GM23338 (cell line): ENCODE data around the gene FUT8. TPM values are rescaled to one million over a fixed set of nuclear protein-coding genes. Genes with fewer than 3 reads are reported as not detected.

ENCODE experiments used
- ATAC-seq: fragments of 200-7000 bp; cut with Tn5 transposase; 3 replicates; pipeline ENCODE4 v1.9.1; 2020
- DNase-seq: peaks from one replicate; pipeline ENCODE4 v3.0.0-alpha.2; 2015; ENCODE audit warnings: low spot score
- H2AFZ ChIP-seq: fragments of 200-600 bp; sonication (generic); 2 replicates; pipeline ENCODE4 v1.8.0; 2016; ENCODE audit warnings: antibody characterized with exemption, mild to moderate bottlenecking, moderate library complexity
- H3F3A ChIP-seq: fragments of 200-600 bp; sonication (generic); replicated peaks from 2 replicates; pipeline ENCODE4 v1.8.0; 2017; ENCODE audit warnings: antibody characterized with exemption, mixed run types, low read depth
- H3K27ac ChIP-seq: fragments of 200-600 bp; sonication (generic); 2 replicates; pipeline ENCODE4 v1.6.1; 2016; ENCODE audit warnings: low read depth
- H3K27me3 ChIP-seq: fragments of 200-600 bp; sonication (generic); 2 replicates; pipeline ENCODE4 v1.8.0; 2016; ENCODE audit warnings: mild to moderate bottlenecking, mixed run types, moderate library complexity; ENCODE audit not compliant: insufficient read depth
- H3K36me3 ChIP-seq: fragments of 200-600 bp; sonication (generic); 2 replicates; pipeline ENCODE4 v1.8.0; 2016; ENCODE audit warnings: mild to moderate bottlenecking; ENCODE audit not compliant: insufficient read depth
- H3K4me1 ChIP-seq: fragments of 200-600 bp; sonication (generic); 2 replicates; pipeline ENCODE4 v1.8.0; 2016; ENCODE audit warnings: mild to moderate bottlenecking, moderate library complexity; ENCODE audit not compliant: insufficient read depth
- H3K4me2 ChIP-seq: fragments of 200-600 bp; sonication (generic); 2 replicates; pipeline ENCODE4 v1.7.1; 2017; ENCODE audit warnings: mixed run types
- H3K4me3 ChIP-seq: fragments of 200-600 bp; sonication (generic); 2 replicates; pipeline ENCODE4 v1.6.1; 2016; ENCODE audit warnings: mixed run types
- H3K79me2 ChIP-seq: fragments of 200-600 bp; sonication (generic); replicated peaks from 2 replicates; pipeline ENCODE4 v1.8.0; 2017; ENCODE audit warnings: mild to moderate bottlenecking; ENCODE audit not compliant: insufficient read depth
- H3K9me2 ChIP-seq: fragments of 200-600 bp; sonication (generic); 2 replicates; pipeline ENCODE4 v1.8.0; 2017; ENCODE audit not compliant: insufficient read depth
- H4K20me1 ChIP-seq: fragments of 200-600 bp; sonication (generic); replicated peaks from 2 replicates; pipeline ENCODE4 v1.8.0; 2017; ENCODE audit warnings: mild to moderate bottlenecking; ENCODE audit not compliant: insufficient read depth
- H3K27ac Mint-ChIP-seq: 2 replicates; pipeline ENCODE4 v1.8.0; 2020; ENCODE audit warnings: inconsistent platforms, mild to moderate bottlenecking, moderate library complexity, mixed read lengths
- H3K27me3 Mint-ChIP-seq: 3 replicates; pipeline ENCODE4 v1.8.0; 2022; ENCODE audit warnings: low read depth, mild to moderate bottlenecking, moderate library complexity, mixed read lengths, inconsistent platforms; ENCODE audit not compliant: insufficient read depth, poor library complexity
- H3K36me3 Mint-ChIP-seq: 3 replicates; pipeline ENCODE4 v1.8.0; 2021; ENCODE audit warnings: low read depth, mild to moderate bottlenecking, inconsistent platforms, moderate library complexity, mixed read lengths
- H3K4me1 Mint-ChIP-seq: 3 replicates; pipeline ENCODE4 v1.8.0; 2020; ENCODE audit warnings: mild to moderate bottlenecking, inconsistent platforms, mixed read lengths
- H3K4me3 Mint-ChIP-seq: 3 replicates; pipeline ENCODE4 v1.8.0; 2021; ENCODE audit warnings: moderate library complexity, mild to moderate bottlenecking, inconsistent platforms, mixed read lengths
- H3K9me3 Mint-ChIP-seq: 3 replicates; pipeline ENCODE4 v1.8.0; 2020; ENCODE audit warnings: moderate library complexity, mild to moderate bottlenecking, inconsistent platforms, mixed read lengths
- ETS1 ChIP-seq: IDR thresholded peaks from 2 replicates; pipeline ENCODE4 v1.6.1; 2016; ENCODE audit warnings: antibody characterized with exemption
- STAT1 ChIP-seq: IDR thresholded peaks from one replicate; pipeline ENCODE4 v1.6.1; 2016; ENCODE audit warnings: antibody characterized with exemption; ENCODE audit not compliant: unreplicated experiment
- ZNF114 ChIP-seq: fragments of 250-450 bp; sonication (Bioruptor Pico); IDR thresholded peaks from 2 replicates; pipeline ENCODE4 v1.5.0; 2020; ENCODE audit warnings: mild to moderate bottlenecking, moderate library complexity
- ZNF331 ChIP-seq: fragments of 250-450 bp; sonication (Bioruptor Pico); IDR thresholded peaks from 2 replicates; pipeline ENCODE4 v1.5.0; 2020; ENCODE audit warnings: low read depth, mild to moderate bottlenecking, moderate library complexity
- polyA plus RNA-seq: library from polyadenylated mRNA; unstranded; fragments of >200 nt; fragmentation: Nextera tagmentation; extraction: Ambion mirVana; gene quantifications from 2 replicates; pipeline ENCODE4 v1.2.1, GENCODE V29; 2016
- total RNA-seq: library from RNA; depleted of rRNA; stranded (reverse); fragments of >200 nt; shearing (Covaris generic); gene quantifications from 2 replicates; pipeline ENCODE4 v1.2.3, GENCODE V29; 2014
- TF ChIP-seq, protein P1 (sequence below): fragments of 250-450 bp; sonication (Bioruptor Pico); IDR thresholded peaks from 2 replicates; pipeline ENCODE4 v1.5.0; 2020; ENCODE audit warnings: mild to moderate bottlenecking, moderate library complexity
- TF ChIP-seq, protein P2 (sequence below): IDR thresholded peaks from one replicate; pipeline ENCODE4 v1.6.1; 2018; ENCODE audit warnings: antibody characterized with exemption; ENCODE audit not compliant: unreplicated experiment

The FUT8 gene
- total and polyA plus RNA-seq, 2 experiments from 2014 or later: 8.2 to 23.2 TPM

- TF ChIP-seq, protein P1, sequence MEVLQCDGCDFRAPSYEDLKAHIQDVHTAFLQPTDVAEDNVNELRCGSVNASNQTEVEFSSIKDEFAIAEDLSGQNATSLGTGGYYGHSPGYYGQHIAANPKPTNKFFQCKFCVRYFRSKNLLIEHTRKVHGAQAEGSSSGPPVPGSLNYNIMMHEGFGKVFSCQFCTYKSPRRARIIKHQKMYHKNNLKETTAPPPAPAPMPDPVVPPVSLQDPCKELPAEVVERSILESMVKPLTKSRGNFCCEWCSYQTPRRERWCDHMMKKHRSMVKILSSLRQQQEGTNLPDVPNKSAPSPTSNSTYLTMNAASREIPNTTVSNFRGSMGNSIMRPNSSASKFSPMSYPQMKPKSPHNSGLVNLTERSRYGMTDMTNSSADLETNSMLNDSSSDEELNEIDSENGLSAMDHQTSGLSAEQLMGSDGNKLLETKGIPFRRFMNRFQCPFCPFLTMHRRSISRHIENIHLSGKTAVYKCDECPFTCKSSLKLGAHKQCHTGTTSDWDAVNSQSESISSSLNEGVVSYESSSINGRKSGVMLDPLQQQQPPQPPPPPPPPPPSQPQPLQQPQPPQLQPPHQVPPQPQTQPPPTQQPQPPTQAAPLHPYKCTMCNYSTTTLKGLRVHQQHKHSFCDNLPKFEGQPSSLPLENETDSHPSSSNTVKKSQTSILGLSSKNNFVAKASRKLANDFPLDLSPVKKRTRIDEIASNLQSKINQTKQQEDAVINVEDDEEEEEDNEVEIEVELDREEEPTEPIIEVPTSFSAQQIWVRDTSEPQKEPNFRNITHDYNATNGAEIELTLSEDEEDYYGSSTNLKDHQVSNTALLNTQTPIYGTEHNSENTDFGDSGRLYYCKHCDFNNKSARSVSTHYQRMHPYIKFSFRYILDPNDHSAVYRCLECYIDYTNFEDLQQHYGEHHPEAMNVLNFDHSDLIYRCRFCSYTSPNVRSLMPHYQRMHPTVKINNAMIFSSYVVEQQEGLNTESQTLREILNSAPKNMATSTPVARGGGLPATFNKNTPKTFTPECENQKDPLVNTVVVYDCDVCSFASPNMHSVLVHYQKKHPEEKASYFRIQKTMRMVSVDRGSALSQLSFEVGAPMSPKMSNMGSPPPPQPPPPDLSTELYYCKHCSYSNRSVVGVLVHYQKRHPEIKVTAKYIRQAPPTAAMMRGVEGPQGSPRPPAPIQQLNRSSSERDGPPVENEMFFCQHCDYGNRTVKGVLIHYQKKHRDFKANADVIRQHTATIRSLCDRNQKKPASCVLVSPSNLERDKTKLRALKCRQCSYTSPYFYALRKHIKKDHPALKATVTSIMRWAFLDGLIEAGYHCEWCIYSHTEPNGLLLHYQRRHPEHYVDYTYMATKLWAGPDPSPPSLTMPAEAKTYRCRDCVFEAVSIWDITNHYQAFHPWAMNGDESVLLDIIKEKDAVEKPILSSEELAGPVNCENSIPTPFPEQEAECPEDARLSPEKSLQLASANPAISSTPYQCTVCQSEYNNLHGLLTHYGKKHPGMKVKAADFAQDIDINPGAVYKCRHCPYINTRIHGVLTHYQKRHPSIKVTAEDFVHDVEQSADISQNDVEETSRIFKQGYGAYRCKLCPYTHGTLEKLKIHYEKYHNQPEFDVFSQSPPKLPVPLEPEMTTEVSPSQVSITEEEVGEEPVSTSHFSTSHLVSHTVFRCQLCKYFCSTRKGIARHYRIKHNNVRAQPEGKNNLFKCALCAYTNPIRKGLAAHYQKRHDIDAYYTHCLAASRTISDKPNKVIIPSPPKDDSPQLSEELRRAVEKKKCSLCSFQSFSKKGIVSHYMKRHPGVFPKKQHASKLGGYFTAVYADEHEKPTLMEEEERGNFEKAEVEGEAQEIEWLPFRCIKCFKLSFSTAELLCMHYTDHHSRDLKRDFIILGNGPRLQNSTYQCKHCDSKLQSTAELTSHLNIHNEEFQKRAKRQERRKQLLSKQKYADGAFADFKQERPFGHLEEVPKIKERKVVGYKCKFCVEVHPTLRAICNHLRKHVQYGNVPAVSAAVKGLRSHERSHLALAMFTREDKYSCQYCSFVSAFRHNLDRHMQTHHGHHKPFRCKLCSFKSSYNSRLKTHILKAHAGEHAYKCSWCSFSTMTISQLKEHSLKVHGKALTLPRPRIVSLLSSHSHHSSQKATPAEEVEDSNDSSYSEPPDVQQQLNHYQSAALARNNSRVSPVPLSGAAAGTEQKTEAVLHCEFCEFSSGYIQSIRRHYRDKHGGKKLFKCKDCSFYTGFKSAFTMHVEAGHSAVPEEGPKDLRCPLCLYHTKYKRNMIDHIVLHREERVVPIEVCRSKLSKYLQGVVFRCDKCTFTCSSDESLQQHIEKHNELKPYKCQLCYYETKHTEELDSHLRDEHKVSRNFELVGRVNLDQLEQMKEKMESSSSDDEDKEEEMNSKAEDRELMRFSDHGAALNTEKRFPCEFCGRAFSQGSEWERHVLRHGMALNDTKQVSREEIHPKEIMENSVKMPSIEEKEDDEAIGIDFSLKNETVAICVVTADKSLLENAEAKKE (CRISPR knock-in tag): no peak
- TF ChIP-seq, protein P2, sequence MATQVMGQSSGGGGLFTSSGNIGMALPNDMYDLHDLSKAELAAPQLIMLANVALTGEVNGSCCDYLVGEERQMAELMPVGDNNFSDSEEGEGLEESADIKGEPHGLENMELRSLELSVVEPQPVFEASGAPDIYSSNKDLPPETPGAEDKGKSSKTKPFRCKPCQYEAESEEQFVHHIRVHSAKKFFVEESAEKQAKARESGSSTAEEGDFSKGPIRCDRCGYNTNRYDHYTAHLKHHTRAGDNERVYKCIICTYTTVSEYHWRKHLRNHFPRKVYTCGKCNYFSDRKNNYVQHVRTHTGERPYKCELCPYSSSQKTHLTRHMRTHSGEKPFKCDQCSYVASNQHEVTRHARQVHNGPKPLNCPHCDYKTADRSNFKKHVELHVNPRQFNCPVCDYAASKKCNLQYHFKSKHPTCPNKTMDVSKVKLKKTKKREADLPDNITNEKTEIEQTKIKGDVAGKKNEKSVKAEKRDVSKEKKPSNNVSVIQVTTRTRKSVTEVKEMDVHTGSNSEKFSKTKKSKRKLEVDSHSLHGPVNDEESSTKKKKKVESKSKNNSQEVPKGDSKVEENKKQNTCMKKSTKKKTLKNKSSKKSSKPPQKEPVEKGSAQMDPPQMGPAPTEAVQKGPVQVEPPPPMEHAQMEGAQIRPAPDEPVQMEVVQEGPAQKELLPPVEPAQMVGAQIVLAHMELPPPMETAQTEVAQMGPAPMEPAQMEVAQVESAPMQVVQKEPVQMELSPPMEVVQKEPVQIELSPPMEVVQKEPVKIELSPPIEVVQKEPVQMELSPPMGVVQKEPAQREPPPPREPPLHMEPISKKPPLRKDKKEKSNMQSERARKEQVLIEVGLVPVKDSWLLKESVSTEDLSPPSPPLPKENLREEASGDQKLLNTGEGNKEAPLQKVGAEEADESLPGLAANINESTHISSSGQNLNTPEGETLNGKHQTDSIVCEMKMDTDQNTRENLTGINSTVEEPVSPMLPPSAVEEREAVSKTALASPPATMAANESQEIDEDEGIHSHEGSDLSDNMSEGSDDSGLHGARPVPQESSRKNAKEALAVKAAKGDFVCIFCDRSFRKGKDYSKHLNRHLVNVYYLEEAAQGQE: no peak
- no peak for TF ChIP-seq STAT1
These were observed 244.0 kb downstream of the FUT8 start (continued) for GRCh38 chr14:65656554-65656953.

- Histone ChIP-seq H3K9me2 (peaks cover 4% of the 10 kb centered on the region; the same call in 1 of the 2 replicates), H3K27ac (no peak overlapping the region), H3K79me2 (no peaks in the 10 kb centered on the region), H3K36me3 (no peaks in the 10 kb centered on the region), H3K4me1 (peaks cover 5% of the 10 kb centered on the region; the same call in 1 of the 2 replicates), H3K27me3 (no peaks in the 10 kb centered on the region), H4K20me1 (no peaks in the 10 kb centered on the region), H3K4me2 (no peak overlapping the region), H2AFZ (no peak overlapping the region), H3F3A (no peaks in the 10 kb centered on the region), H3K4me3 (no peak overlapping the region)
- H3K4me3 Mint-ChIP-seq: no peak overlapping the region
- H3K4me1 Mint-ChIP-seq: peaks cover 10% of the 10 kb centered on the region; the same call in 2 of the 3 replicates
- H3K27me3 Mint-ChIP-seq: peaks cover 9% of the 10 kb centered on the region
- H3K36me3 Mint-ChIP-seq: peaks cover 23% of the 10 kb centered on the region; the same call in 2 of the 3 replicates
- ATAC-seq (no peak), DNase-seq (no peak)
- no peak overlapping the region for H3K27ac Mint-ChIP-seq
- peaks cover 27% of the 10 kb centered on the region; the same call in 2 of the 3 replicates for H3K9me3 Mint-ChIP-seq
- TF ChIP-seq ETS1 (no peak), ZNF331 (CRISPR knock-in tag) (no peak), ZNF114 (CRISPR knock-in tag) (no peak)
These were observed 245.7 kb downstream of the FUT8 start for GRCh38 chr14:65658202-65658601.
